ENCODE measurements around the gene CCDC50.

Gene CCDC50

GRCh38 chr3:191345334-191345733, 16.1 kb downstream of the CCDC50 start:
- DNase-seq: no peak

GRCh38 chr3:191347228-191347627, 18.0 kb downstream of the CCDC50 start:
- DNase-seq: no peak

- no peak for DNase-seq
These were observed 18.9 kb downstream of the CCDC50 start for GRCh38 chr3:191348098-191348497.

GRCh38 chr3:191350396-191351090, 21.3 kb downstream of the CCDC50 start:
- no peak for DNase-seq

- DNase-seq: no peak
These were observed 22.8 kb downstream of the CCDC50 start for GRCh38 chr3:191352014-191352413.

GRCh38 chr3:191353022-191353777, 24.0 kb downstream of the CCDC50 start:
- DNase-seq: no peak

GRCh38 chr3:191355406-191355805, 26.2 kb downstream of the CCDC50 start:
- DNase-seq: no peak

GRCh38 chr3:191356631-191357439, 27.6 kb downstream of the CCDC50 start:
- DNase-seq: no peak

- DNase-seq: no peak
These were observed 28.7 kb downstream of the CCDC50 start for GRCh38 chr3:191357909-191358308.

- DNase-seq: no peak
These were observed 29.7 kb downstream of the CCDC50 start for GRCh38 chr3:191358929-191359328.

GRCh38 chr3:191360620-191361019, 31.4 kb downstream of the CCDC50 start:
- DNase-seq: no peak

- DNase-seq: no peak
These were observed 32.3 kb downstream of the CCDC50 start for GRCh38 chr3:191361456-191361855.

- DNase-seq: no peak
These were observed 32.8 kb downstream of the CCDC50 start for GRCh38 chr3:191362037-191362436.

- DNase-seq: no peak
These were observed 33.4 kb downstream of the CCDC50 start for GRCh38 chr3:191362524-191363090.

- no peak for DNase-seq
These were observed 34.0 kb downstream of the CCDC50 start for GRCh38 chr3:191363221-191363620.

- no peak for DNase-seq
These were observed 37.5 kb downstream of the CCDC50 start for GRCh38 chr3:191366675-191367074.

GRCh38 chr3:191368755-191369615, 39.8 kb downstream of the CCDC50 start:
- no peak for DNase-seq

GRCh38 chr3:191369616-191370010, 40.4 kb downstream of the CCDC50 start:
- no peak for DNase-seq

GRCh38 chr3:191372122-191372521, 42.9 kb downstream of the CCDC50 start:
- DNase-seq: no peak

- DNase-seq: no peak
These were observed 44.1 kb downstream of the CCDC50 start for GRCh38 chr3:191373327-191373726.

Measured in amygdala (tissue), 56 donors.